H1 (cell line): Measurements from ENCODE around the gene ODAD3. TPM values are rescaled to one million over a fixed set of nuclear protein-coding genes. Genes with fewer than 3 reads are reported as not detected.
A peak's percentile ranks its signal among the peaks of the same experiment; 100 is the strongest.

ENCODE experiments used
- CTCF ChIA-PET: fragments of 300-600 bp; sonication (Branson Sonifier 250); formaldehyde crosslinking; loops from one replicate; lab custom pipeline; 2021; ENCODE audit not compliant: partially characterized antibody; lab: Charles Lee
- POLR2A ChIA-PET: fragments of 300-600 bp; sonication (Branson Sonifier 250); formaldehyde crosslinking; loops from one replicate; lab custom pipeline; 2021; ENCODE audit warnings: inconsistent platforms; ENCODE audit not compliant: partially characterized antibody; lab: Charles Lee
- DNase-seq, 2 experiments: peaks; one replicate each; pipeline versions ENCODE4 v3.0.0 to v3.0.0-alpha.2; 2010 to 2022; ENCODE audit warnings: low spot score in 2 of 2, low read depth in 1 of 2, mixed read lengths in 1 of 2
- FAIRE-seq: peaks from 2 replicates; lab custom pipeline; 2011; peaks lifted over from hg19 to GRCh38; lab: Jason Lieb, UNC
- H2AFZ ChIP-seq: 2 replicates; pipeline ENCODE4 v1.8.1; 2012; ENCODE audit warnings: low read length, inconsistent platforms
- H2AK5ac ChIP-seq: 2 replicates; pipeline ENCODE4 v1.6.1; 2013; ENCODE audit warnings: low read depth, low read length
- H2BK120ac ChIP-seq: replicated peaks from 2 replicates; pipeline ENCODE3; 2013; ENCODE audit warnings: low read depth, low read length, inconsistent platforms
- H2BK12ac ChIP-seq: 2 replicates; pipeline ENCODE4 v1.6.1; 2013; ENCODE audit warnings: low read depth, low read length
- H2BK15ac ChIP-seq: 2 replicates; pipeline ENCODE4 v1.6.1; 2013; ENCODE audit warnings: low read length
- H2BK20ac ChIP-seq: 2 replicates; pipeline ENCODE4 v1.6.1; 2013; ENCODE audit warnings: low read length
- H2BK5ac ChIP-seq: 2 replicates; pipeline ENCODE4 v1.6.1; 2013; ENCODE audit warnings: low read depth, low read length
- H3K14ac ChIP-seq: 2 replicates; pipeline ENCODE4 v1.6.1; 2013; ENCODE audit warnings: inconsistent platforms; ENCODE audit not compliant: insufficient read length
- H3K18ac ChIP-seq: 2 replicates; pipeline ENCODE4 v1.6.1; 2013; ENCODE audit warnings: low read length; ENCODE audit errors: extremely low read depth
- H3K23ac ChIP-seq: 2 replicates; pipeline ENCODE4 v1.6.1; 2013; ENCODE audit warnings: inconsistent platforms; ENCODE audit not compliant: insufficient read length
- H3K23me2 ChIP-seq: 2 replicates; pipeline ENCODE4 v1.6.1; 2013; ENCODE audit warnings: low read depth, low read length
- H3K27ac ChIP-seq: 2 replicates; pipeline ENCODE4 v1.6.1; 2011; ENCODE audit warnings: low read depth, low read length, inconsistent platforms
- H3K27me3 ChIP-seq, 4 experiments: replicated peaks in 1 of 4; 1 replicate in 1 of 4; 2 replicates in 3 of 4; pipeline versions ENCODE4 v1.6.1 to v1.8.1; 2011 to 2013; ENCODE audit warnings: low read length in 3 of 4, mild to moderate bottlenecking in 3 of 4, inconsistent platforms in 2 of 4, mixed read lengths in 2 of 4, moderate library complexity in 1 of 4; ENCODE audit not compliant: control insufficient read depth in 3 of 4, insufficient read depth in 3 of 4; ENCODE audit errors: extremely low read depth in 1 of 4
- H3K36me3 ChIP-seq, 4 experiments: 2 replicates each; pipeline versions ENCODE4 v1.6.1 to v1.8.1; 2011 to 2013; ENCODE audit warnings: mild to moderate bottlenecking in 4 of 4, low read length in 3 of 4, moderate library complexity in 2 of 4, control low read depth in 1 of 4, inconsistent platforms in 1 of 4; ENCODE audit not compliant: insufficient read depth in 4 of 4, control insufficient read depth in 2 of 4
- H3K4ac ChIP-seq: replicated peaks from 2 replicates; pipeline ENCODE3; 2013; ENCODE audit warnings: low read length, low read depth, mixed read lengths, inconsistent platforms; ENCODE audit not compliant: insufficient read length
- H3K4me1 ChIP-seq, 4 experiments: replicated peaks in 1 of 4; 1 replicate in 1 of 4; 2 replicates in 3 of 4; pipeline versions ENCODE4 v1.6.1 to v1.8.1; 2011 to 2013; ENCODE audit warnings: low read length in 3 of 4, inconsistent platforms in 2 of 4, mixed read lengths in 1 of 4; ENCODE audit not compliant: insufficient read depth in 4 of 4, control insufficient read depth in 3 of 4
- H3K4me2 ChIP-seq, 2 experiments: 2 replicates each; pipeline versions ENCODE4 v1.6.1 to v1.8.1; 2011 to 2013; ENCODE audit warnings: low read depth in 2 of 2, low read length in 2 of 2, control low read depth in 1 of 2, inconsistent platforms in 1 of 2, mild to moderate bottlenecking in 1 of 2; ENCODE audit not compliant: insufficient read depth in 1 of 2
- H3K4me3 ChIP-seq, 4 experiments: fragments of 200-600, 300-600 bp in 1 of 4; sonication (generic), shearing (Covaris generic), sonication (Bioruptor Twin) in 1 of 4; 2 replicates each; pipeline versions ENCODE4 v1.5.1 to v1.8.1; 2011 to 2016; ENCODE audit warnings: low read length in 4 of 4, low read depth in 3 of 4, control low read depth in 2 of 4, inconsistent platforms in 2 of 4, mild to moderate bottlenecking in 2 of 4, mixed read lengths in 1 of 4, moderate library complexity in 1 of 4; ENCODE audit not compliant: insufficient read depth in 2 of 4; ENCODE audit errors: extremely low read depth in 1 of 4
- H3K56ac ChIP-seq: replicated peaks from 2 replicates; pipeline ENCODE3; 2013; ENCODE audit warnings: low read depth, mild to moderate bottlenecking, mixed read lengths, low read length, inconsistent platforms; ENCODE audit not compliant: insufficient read length
- H3K79me1 ChIP-seq: 2 replicates; pipeline ENCODE4 v1.6.1; 2013; ENCODE audit warnings: low read depth, low read length, control low read depth
- H3K79me2 ChIP-seq, 2 experiments: 2 replicates each; pipeline versions ENCODE4 v1.6.1 to v1.8.1; 2012 to 2013; ENCODE audit warnings: low read length in 2 of 2, mild to moderate bottlenecking in 2 of 2, inconsistent platforms in 1 of 2; ENCODE audit not compliant: insufficient read depth in 2 of 2, control insufficient read depth in 1 of 2
- H3K9ac ChIP-seq, 4 experiments: replicated peaks in 1 of 4; 1 replicate in 1 of 4; 2 replicates in 3 of 4; pipeline versions ENCODE4 v1.6.1 to v1.8.1; 2011 to 2013; ENCODE audit warnings: low read depth in 3 of 4, low read length in 3 of 4, control low read depth in 2 of 4, mild to moderate bottlenecking in 2 of 4, moderate library complexity in 2 of 4, inconsistent platforms in 1 of 4; ENCODE audit errors: extremely low read depth in 1 of 4
- H3K9me3 ChIP-seq, 2 experiments: 2 replicates each; pipeline versions ENCODE4 v1.6.1 to v1.8.1; 2012 to 2013; ENCODE audit warnings: mild to moderate bottlenecking in 2 of 2, moderate library complexity in 2 of 2, control low read depth in 1 of 2, inconsistent platforms in 1 of 2, low read depth in 1 of 2, low read length in 1 of 2, mixed read lengths in 1 of 2; ENCODE audit not compliant: insufficient read depth in 2 of 2
- H4K20me1 ChIP-seq, 2 experiments: replicated peaks in 1 of 2; 2 replicates each; pipeline versions ENCODE3 to v1.8.1; 2011 to 2013; ENCODE audit warnings: inconsistent platforms in 2 of 2, low read length in 2 of 2, mild to moderate bottlenecking in 1 of 2; ENCODE audit not compliant: insufficient read depth in 2 of 2, control insufficient read depth in 1 of 2
- H4K5ac ChIP-seq: 2 replicates; pipeline ENCODE4 v1.6.1; 2013; ENCODE audit warnings: low read length, low read depth, mixed read lengths, inconsistent platforms; ENCODE audit not compliant: insufficient read length
- H4K8ac ChIP-seq: 2 replicates; pipeline ENCODE4 v1.8.0; 2013; ENCODE audit warnings: mild to moderate bottlenecking, moderate library complexity, low read length, inconsistent platforms; ENCODE audit not compliant: insufficient read depth; ENCODE audit errors: extremely low read depth
- H4K91ac ChIP-seq: replicated peaks from 2 replicates; pipeline ENCODE3; 2013; ENCODE audit warnings: low read length, mixed read lengths, inconsistent platforms; ENCODE audit not compliant: insufficient read length
- CHD1 ChIP-seq: IDR thresholded peaks from 2 replicates; pipeline ENCODE4 v1.6.1; 2012; ENCODE audit warnings: low read depth, low read length, improper control_type of control experiment
- EGR1 ChIP-seq: IDR thresholded peaks from 2 replicates; pipeline ENCODE4 v1.6.1; 2011; ENCODE audit warnings: low read depth, low read length, borderline replicate concordance
- EP300 ChIP-seq, 2 experiments: IDR thresholded peaks; 1 replicate in 1 of 2; 2 replicates in 1 of 2; pipeline ENCODE4 v1.6.1; 2011 to 2012; ENCODE audit warnings: low read depth in 2 of 2, low read length in 2 of 2, mild to moderate bottlenecking in 2 of 2, borderline replicate concordance in 1 of 2, inconsistent platforms in 1 of 2, moderate library complexity in 1 of 2
- GABPA ChIP-seq: IDR thresholded peaks from 2 replicates; pipeline ENCODE4 v1.6.1; 2011; ENCODE audit warnings: mild to moderate bottlenecking, low read length, moderate library complexity, borderline replicate concordance; ENCODE audit not compliant: insufficient read depth
- HDAC6 ChIP-seq: IDR thresholded peaks from one replicate; pipeline ENCODE4 v1.7.1; 2012; ENCODE audit warnings: low read depth, mild to moderate bottlenecking, inconsistent platforms, low read length, moderate library complexity
- TBP ChIP-seq: IDR thresholded peaks from 2 replicates; pipeline ENCODE4 v1.6.1; 2011; ENCODE audit warnings: low read depth, low read length, improper control_type of control experiment
- WGBS, 2 experiments: shearing (Covaris generic) in 1 of 2; methylation state at CpG; one replicate each; pipeline versions ENCODE4 v1.1.6 to v1.1.7; 2013 to 2015; ENCODE audit warnings: low lambda C conversion rate in 2 of 2, mixed read lengths in 2 of 2, inconsistent platforms in 1 of 2, low coverage in 1 of 2, missing lambda C conversion rate in 1 of 2; ENCODE audit not compliant: insufficient replicate concordance in 2 of 2, insufficient coverage in 1 of 2, insufficient read length in 1 of 2; ENCODE audit errors: extremely low coverage in 1 of 2, missing lambda C conversion rate in 1 of 2; 5-methylcytosine and 5-hydroxymethylcytosine counted together
- polyA plus RNA-seq, 7 experiments: library from polyadenylated mRNA; depleted of rRNA in 3 of 7; stranded (reverse) in 5 of 7; unstranded in 2 of 7; fragments of >200 nt in 5 of 7; fragments of 200-250 nt in 2 of 7; gene quantifications; 1 replicate in 5 of 7; 2 replicates in 1 of 7; 4 replicates in 1 of 7; pipeline versions ENCODE4 v1.2.1 to v1.2.3, GENCODE V29; 2011 to 2013; ENCODE audit warnings: missing spikeins in 2 of 7, mixed read lengths in 2 of 7
- total RNA-seq: library from RNA; stranded (reverse); fragmentation: NEBNext Ultra II Directional; extraction: Animal tissue kit (Norgen Biotek cat#: 25700); gene quantifications from 2 replicates; pipeline ENCODE4 v1.2.1, GENCODE V29; 2021

Gene ODAD3
- total and polyA plus RNA-seq, 2 of the 8 experiments (the other 6 are each of a cell fraction or from before 2014, with no cell fraction given), result 2.1 to 2.2 TPM

GRCh38 chr19:11384778-11385129 is 50.2 kb downstream of the ODAD3 start:
- Histone ChIP-seq H3K27me3 (no peaks in the 10 kb centered on the region), H2BK20ac (no peak overlapping the region), H3K4ac (no peak overlapping the region), H3K23me2 (peaks cover 24% of the 10 kb centered on the region), H3K4me2 (peak overlapping the region in 1 of 2 experiments; percentile 90; a peak in 1 of 4 replicates), H4K20me1 (peaks cover 2% of the 10 kb centered on the region in 2 experiments), H4K91ac (no peak overlapping the region), H2AFZ (no peak overlapping the region), H3K23ac (no peak overlapping the region), H2BK120ac (no peak overlapping the region), H2BK5ac (no peak overlapping the region), H3K56ac (no peak overlapping the region), H3K4me1 (peaks cover 0 to 11% (median 5%) of the 10 kb centered on the region in 4 experiments; a peak in 5 of 7 replicates), H3K27ac (no peak overlapping the region), H3K9me3 (no peaks in the 10 kb centered on the region), H3K14ac (no peak overlapping the region), H3K18ac (no peak overlapping the region), H4K8ac (no peak overlapping the region), H2AK5ac (no peak overlapping the region), H3K79me1 (0 out of 2 replicates have a peak, but pooled peaks cover 2% of the 10 kb centered on the region), H3K9ac (no peak overlapping the region), H3K36me3 (no peaks in the 10 kb centered on the region), H3K79me2 (no peaks in the 10 kb centered on the region), H3K4me3 (peak overlapping the region in 1 of 4 experiments; percentile 78; a peak in 1 of 8 replicates), H4K5ac (no peak overlapping the region), H2BK15ac (no peak overlapping the region), H2BK12ac (no peak overlapping the region)
- 92% methylated on average over 5 of the region's 5 CpGs; no CpG with 5 or more reads in 1 of the 2 experiments for WGBS, 2 experiments
- DNase-seq (no peak), FAIRE-seq (no peak)
- POLR2A ChIA-PET, result interaction anchor here (0.9 to 4.7 kb wide), 9 partner anchors 10 to 98 kb away, joined by 3 to 48 read pairs (median 9); partner anchors contain the start of genes RAB3D, RGL3 and SWSAP1
- TF ChIP-seq CHD1 (no peak), HDAC6 (no peak), EP300 (IDR thresholded peaks at IDR 0.05; ENCODE audit: borderline replicate concordance in 1 of 2, low read depth in 2 of 2, low read length in 2 of 2) (no peak), TBP (no peak), EGR1 (no peak), GABPA (no peak)
- CTCF ChIA-PET, result interaction anchor here (0.7 to 16.8 kb wide), 13 partner anchors 9 to 91 kb away, joined by 3 to 197 read pairs (median 11); partner anchors contain the start of genes ODAD3, PRKCSH and RGL3
